OCI-M1 (cell line): Measurements from ENCODE around the gene DSG1.
"Not testable (repeated sequence)": the region's sequence is repeated elsewhere in the genome, so short reads cannot be mapped to it uniquely, and the experiment has no call there.

Source experiments
- DNase-seq: peaks from one replicate; lab custom pipeline; 2025; lab: John Stamatoyannopoulos, UW

DSG1 gene

DNA sequence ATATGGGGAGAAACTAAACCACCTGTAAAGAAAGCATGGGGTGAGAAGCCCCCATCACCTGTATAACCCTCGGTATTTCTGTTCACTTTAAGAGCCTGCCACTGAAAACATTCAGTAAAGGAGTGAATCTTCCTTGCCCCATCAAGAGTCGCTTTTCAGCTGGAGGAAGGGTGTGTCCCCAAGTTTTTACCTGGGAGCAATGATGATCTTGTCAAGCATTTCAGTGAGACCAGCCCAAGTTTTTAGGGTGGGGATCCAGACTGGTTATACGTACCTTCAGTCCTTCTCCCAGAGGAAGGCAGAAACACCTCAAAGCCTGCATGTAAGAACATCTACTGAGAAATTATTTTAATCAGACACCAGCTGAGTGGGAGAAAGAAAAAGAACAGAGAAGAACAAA, at the start of gene DSG1:
DSG1 (plus strand) TSS at position 301 of the 400 bp plus-strand sequence. CDS start 141 bp downstream, outside the sequence.
- DNase-seq: no peak

DNA sequence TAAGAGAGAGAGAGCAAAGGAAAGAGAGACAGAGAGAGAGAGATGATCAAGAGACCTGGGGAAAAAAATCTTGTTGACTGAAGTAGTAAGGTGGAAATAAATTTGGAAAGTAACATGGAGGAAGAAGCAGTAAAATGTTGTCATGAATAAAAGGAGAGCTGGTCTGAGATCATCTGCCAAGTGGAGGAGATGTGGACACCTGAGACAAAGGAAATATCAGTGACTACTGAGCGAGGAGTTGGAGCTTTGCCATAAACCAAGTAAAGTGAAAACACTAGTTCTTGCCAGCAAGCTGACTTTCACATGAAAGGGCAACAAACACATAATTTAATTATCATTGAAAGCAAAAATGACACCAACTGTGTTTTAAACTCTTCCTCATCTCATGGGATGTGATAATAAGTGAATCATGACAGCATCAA, 49.0 kb upstream of the DSG1 start:
- no peak for DNase-seq

DNA sequence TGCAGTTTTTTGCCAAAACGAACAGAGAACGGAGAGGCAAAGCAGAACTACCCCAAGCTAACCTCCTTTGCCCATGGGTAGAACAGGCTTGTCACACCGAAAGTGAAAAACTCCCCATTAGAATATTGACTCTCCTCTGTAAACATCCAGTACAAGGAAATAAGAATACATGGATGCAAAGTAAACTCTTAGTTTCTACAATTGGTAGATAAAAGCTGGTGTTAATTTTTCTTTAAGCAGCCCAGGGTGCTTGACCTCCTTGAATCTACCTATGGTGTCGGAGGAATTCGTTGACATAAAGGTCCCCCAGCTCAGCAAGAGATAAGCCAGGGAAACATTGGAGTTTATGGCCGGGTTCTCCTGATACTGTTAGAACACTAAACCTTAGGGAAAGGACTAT, 48.4 kb upstream of the DSG1 start:
- DNase-seq: no peak

DNA sequence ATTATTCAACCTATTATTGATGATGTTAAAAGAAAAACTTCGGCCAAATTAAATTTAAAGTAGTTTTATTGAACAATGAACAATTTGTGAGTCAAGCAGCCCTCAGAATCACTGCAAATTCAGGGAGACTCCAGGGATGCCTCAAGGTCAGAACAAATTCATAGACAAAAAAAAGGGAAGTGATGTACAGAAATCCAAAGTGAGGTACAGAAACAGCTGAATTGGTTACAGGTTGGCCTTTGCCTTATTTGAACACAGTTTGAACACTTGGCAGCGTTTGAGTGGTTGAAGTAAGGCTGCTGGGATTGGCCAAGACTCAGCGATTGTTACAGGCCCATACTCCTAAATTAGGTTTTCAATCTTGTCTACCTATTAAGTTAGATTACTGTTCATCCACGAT, 47.4 kb upstream of the DSG1 start:
- DNase-seq: no peak

DNA sequence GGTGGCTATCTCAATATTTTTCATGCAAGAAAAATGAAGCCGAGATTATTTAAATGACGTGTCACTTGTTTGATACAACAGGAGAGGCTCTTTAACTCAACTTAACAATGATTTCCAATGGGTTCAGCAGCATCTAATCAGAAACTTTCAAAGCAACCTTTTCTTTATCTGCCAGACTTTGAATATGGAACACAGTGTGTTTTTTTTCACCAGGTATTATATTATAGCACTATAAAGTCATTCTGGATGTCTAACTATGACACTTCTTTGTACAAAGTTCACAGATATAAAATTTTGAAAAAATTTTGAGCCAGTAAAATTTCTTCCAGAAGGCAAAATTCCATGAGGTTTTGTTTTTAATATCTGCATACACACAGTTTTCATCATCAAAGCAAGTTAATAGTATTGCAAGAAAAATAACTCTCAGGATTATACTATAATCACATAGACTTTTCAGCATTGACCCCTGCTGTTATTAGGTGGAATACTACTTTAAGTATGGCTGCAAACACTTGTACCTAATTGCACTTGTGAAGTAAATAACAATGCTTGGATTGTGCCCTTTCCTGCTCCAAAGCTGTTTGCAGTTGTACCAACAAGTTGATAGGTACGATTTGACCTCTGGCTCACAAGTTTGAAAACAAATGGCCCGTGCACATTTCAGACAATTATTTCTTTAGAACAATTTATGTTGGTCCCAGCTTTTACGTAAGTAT, 44.0 kb upstream of the DSG1 start:
- no peak for DNase-seq

DNA sequence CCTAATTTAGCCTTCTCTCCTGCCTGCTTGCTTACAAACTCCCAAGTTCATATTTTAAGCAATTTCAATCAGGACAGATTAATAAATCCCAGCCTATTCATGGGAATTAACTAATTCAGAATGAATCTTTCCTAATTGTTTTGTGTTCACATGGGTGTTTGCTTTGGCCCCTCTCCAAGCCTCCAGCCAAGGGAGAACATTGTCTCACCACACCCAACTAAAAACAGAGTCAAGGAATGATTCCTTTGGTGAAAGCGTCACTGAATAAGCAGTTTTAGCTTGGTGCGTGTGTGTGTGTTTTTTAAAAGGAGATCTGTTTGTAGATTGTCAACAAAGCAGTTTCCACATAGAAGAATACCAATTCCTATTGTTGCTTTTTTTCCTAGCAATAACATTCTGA, 43.0 kb upstream of the DSG1 start:
- no peak for DNase-seq

DNA sequence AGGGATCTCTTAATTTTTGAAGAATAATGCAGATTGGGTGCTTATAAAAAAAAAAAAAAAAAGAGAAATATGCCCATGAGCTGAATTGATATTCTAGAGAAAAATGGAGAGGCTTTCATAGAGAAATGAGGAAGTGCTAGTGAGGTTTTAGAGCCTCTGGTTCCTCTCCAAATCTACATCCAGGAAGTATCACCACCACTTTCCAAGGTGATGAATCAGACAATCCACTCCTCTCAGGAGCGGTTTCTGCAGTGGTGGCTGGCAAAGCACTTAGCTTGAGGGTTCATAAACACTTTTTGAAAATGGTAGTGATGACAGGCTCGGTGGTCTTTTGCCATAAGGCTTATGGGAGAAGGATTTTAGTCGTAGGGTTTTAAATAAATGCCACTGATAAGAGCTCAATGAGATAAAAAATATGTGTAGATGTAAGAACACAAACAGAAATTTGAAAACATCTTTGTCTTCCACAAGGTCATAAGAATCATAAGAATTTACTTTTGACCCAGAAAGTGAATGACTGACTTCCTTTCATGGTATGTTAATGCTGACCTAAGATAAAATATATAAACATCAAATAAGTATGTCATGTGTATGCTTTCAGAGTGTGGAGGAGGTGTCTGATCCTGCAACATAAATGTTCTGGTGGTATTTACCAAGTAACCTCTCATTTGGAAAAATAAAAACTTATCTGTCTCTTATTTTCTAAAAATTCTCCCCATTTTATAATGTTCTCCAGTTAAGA, 42.1 kb upstream of the DSG1 start:
- peak; percentile 73 for DNase-seq

DNA sequence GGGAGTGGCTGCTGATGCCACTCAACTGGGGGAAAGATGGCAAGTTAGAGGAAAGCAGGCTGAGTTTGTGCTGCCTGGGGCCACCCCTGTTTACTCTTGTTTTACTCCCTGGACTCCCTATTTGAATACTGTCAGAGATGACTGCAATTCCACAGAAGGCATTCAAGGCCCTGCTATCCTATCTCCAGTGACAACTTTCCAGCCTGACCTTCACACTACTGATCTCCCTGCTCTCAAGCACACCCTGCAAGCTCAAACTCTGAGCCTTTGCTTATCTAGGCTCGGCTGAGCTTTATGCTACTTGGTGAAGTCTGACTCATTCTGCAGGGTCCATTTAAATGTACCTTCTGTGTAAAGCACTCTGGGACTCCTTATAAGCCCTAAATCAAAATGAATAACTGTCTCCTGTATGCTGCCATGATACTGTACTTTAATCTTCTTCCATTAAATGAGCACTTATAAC, 39.3 kb upstream of the DSG1 start:
- DNase-seq: peak; percentile 30

DNA sequence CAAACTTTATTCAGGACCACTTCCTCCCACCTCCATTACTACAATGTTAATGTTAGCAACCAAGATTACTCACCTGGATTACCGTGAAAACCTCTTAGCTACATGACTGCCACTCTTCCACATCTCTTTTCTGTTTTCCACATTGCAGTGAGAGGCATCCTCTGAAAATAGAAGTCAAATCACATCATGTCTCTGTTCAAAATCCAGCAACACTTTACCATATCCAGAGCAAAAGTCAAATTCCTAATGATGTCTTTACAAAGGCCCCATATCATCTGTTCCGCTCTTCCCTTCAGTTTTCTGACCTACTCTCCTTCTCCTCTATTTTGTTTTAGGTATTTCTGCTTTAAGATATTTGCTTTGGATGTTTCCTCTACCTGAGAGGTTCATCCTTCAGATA, 37.5 kb upstream of the DSG1 start:
- no peak for DNase-seq

DNA sequence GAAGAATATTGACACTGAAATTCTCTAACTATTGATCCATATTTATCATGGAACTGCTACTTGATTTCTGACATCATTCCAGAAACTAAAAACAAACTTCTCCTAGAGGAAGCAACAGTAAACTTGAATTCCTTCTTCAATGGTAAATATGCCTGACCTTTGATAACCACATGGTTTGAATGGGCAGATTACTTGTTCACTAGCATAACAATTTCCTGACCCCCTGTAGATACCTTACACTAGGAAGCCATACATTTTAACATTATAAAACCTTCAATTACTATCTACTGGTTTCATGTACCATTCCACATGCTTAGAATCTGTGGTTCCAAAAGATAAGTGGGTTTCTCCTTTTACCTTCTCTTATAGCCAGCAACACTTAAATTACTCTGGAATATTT, 36.5 kb upstream of the DSG1 start:
- no peak for DNase-seq

DNA sequence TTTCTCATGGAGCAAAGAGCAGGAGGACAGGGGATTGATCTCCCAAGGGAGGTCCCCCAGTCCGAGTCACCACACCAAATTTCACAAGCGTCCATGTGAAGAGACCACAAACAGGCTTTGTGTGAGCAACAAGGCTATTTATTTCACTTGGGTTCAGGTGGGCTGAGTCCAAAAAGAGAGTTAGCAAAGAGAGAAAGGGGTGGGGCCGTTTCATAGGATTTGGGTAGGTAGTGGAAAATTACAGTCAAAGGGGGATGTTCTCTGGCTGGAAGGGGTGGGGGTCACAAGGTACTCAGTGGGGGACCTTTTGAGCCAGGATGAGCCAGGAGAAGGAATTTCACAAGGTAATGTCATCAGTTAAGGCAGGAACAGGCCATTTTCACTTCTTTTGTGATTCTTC, 28.5 kb upstream of the DSG1 start:
- not testable (repeated sequence) for DNase-seq

DNA sequence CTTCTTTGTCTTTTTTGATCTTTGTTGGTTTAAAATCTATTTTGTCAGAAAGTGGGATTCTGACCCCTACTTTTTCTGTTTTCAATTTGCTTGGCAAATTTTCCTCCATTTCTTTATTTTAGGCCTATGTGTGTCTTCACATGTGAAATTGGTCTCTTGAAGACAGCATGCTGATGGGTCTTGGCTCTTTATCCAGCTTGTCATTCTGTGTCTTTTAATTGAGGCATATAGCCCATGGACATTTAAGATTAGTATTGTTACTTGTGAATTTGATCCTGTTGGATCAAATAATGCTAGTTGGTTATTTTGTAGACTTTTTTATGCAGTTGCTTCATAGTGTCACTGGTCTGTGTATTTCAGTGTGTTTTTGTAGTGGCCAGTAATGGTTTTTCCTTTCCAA, 26.3 kb upstream of the DSG1 start:
- no peak for DNase-seq

DNA sequence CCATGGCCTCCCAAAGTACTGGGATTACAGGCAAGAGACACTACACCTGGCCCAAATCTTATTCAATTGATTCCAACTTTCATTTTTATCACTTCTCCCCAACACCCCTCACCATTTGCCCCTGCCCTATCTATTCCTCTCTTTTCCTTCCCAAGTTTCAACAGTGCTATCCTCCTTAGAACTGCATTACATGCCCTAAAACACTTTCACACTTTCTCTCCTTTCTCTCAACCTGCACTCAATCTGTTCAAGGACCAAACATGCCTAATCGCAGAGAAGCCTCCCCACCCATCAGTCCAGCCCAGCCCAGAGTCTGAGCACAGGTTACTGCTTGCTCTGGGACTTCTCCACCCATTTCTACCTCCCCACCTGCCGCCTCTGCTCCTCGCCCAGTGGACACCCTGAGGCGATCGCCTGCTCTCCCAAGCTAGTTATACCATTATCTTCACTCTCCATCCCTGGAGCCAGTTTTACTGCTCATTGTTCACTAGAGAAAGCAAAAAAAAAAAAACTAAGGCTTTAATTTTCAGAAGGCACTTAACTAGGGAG, 23.7 kb upstream of the DSG1 start:
- DNase-seq: no peak

DNA sequence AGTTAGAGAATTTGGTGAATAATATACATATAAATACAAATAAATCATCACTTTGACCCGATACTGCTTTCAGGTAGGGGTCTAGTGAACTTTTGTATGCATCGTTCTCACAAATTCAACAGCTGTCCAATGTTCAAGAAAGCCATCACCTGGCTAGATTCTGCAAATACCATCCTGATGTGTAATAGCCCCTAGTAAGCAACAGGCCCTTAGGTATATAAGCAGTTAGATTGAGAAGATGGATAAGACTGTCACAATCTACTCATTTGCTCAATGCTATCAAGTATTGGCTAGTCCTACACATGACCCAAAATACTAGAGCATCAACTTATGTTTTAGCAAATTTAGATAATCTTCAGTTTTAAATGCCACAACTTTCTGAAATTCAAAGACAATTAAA, 20.7 kb upstream of the DSG1 start:
- DNase-seq: no peak

DNA sequence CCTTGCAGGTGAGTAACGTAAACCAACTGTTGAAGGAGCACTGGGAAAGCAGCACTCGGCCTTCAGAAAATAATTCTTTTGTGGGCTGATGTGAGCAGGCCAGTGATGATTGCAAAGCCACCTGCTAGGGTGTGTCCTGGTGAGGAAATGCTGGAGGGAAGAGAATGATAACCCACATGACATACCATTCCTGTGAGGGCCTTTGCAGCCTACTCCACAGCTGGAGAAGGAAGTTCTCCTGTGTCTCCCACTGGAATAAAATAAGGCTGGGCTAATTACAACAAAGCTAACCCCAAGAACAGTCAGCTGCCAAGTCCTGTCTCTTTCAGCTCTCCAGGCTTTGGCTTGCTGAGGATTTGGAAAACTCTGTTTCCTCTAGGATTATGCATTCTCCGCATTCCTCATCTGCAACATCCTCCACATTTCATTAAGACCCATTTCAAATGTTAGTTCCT, 16.7 kb upstream of the DSG1 start:
- DNase-seq: no peak

DNA sequence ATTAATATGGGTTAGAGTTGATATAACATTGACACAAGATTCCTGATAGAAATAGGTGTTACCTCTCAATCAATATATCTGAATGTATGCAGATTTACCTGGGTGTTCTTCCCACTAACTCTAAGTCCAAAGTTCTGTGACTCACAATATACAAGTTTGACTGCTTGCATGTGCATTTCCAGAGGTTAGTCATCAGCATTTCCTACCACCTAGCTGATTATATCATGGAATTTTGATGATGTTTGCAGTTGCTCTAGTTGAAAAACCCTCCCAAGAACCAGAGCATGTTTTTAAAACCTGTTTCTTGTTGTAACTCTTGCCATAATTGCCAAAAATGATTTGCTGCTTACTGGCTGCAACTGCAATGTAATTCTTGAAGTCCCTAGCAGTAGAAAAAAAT, 15.0 kb upstream of the DSG1 start:
- DNase-seq: no peak

DNA sequence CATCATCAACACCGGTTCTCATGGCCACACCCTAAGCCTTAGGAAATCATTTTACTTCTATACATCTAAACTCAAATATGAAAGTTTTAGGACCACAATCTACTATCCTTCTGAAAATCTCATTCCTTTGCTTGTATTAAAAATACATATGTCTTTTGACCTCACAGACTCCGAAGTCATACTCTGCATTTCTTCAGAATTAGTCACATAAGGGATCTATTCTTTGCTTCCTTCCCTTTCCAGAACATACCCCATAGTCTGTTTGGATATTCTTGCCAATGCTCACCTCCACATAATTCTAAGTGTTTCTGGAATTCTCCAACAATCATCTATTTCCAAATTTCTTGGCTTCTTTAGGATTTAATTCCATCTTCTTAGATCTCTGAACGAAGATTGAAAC, 14.2 kb upstream of the DSG1 start:
- no peak for DNase-seq

DNA sequence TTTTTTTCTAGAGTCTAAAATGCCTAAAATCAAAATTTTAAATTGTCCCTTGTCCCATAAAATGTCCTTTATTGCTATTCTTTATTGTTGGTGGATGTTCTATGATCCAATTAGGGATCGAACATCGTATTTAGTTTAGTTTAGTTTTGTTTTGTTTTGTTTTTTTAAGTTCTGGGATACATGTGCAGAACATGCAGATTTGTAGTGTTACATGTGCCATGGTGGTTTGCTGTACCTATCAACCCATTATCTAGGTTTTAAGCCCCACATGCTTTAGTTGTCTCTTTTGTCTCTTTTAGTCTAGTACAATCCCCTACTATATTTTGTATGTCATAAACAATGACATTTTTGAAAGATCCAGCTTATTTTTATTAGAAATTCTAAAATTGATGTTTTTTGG, 8.8 kb upstream of the DSG1 start:
- no peak for DNase-seq

DNA sequence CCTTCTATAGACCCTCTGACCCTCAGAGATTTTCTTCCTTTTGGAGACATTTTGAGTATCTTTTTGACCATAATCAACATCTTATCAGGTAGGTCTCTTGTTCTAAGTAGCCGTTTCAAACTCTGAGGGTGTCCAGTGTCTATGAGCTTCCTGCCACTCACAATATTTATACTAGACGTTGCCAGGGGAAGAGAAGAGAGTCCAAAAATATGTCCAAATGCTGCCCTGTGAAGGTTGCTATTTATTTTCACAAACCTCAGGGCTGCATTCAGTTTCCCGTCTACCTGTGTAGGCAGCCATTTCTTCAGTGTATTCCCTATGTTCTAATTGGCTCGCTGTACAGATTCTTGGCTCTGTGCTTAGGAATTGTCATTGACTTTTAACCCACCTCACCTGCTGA, 986 bp upstream of the DSG1 start:
- no peak for DNase-seq

DNA sequence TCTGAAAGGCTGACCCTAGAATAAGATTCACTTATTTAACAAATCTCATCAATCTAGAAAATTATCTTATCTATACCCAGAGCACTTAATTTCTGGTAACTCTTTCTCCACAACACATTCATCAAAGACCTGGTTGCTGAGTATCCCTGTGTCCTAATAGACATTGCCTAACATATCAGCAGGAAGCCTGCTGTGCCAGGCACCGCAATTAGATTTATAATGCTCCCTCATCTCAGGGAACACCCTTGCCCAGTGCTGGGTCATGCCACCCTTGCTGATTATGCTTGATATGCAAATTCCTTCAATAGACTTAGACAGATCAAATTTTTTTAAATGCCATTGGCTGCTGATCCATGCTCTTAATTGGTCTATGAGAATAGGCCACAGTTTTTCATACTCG, 3.8 kb downstream of the DSG1 start:
- DNase-seq: no peak

DNA sequence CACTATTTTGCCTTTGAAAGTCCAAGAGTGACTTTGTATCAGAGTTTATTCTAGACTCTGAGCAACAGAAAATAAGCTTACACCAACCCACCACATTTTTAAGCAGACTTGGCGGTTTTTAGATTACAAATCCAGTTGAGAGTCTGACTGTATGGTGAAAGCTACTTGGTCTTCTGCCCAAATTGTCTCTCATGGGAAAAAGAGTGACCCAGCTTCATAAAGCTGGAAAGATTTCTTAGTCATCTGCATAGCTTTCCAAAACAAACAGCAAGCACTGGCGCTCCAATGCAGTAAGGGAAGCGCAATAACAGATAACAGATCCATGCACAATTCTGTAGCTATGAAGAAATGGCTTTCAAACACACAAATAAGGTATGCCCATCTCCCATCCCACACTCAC, 7.1 kb downstream of the DSG1 start:
- DNase-seq: no peak

DNA sequence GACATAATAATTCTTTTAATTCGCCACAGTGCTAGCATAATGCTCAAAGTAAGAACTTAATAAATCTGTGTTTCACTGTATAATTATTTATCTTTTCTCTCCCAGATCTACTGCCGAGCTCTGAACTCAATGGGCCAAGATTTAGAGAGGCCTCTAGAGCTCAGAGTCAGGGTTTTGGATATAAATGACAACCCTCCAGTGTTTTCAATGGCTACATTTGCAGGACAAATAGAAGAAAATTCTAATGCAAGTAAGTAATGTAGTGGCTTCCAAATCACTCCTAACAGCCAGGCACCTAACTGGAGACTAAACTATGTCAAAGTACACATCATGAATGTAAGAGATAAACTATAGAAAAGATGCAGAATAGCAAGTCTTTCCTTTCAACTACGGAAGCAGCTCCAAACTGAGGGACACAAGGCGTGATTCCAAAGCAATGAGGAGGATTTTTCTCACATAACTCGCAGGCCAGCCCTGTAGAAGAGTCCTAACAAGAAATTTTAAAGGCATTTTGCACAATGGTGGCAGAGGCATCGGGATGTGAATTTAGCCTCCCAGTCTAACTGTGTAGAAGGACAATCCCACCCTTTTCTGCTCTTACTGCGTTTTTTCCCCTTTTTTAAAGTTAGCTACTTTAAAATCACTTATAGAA, 12.0 kb downstream of the DSG1 start:
- DNase-seq: no peak

DNA sequence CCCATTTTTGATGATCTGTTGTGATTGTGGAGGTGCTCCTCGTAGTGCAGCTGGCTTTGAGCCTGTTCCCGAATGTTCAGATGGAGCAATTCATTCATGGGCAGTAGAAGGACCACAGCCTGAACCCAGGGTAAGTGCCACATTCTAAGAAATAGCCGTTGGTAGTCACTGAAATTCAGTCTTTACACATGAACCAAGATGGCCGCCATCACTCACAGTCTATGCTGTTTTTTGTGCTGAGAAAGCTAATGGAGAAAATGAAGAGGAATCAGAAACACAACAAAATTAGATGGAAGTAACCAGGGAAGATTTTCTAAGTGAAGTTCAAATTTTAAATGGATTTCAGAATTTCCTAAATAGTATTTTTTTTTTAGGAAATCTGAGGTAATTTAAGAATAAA, 25.5 kb downstream of the DSG1 start:
- DNase-seq: no peak
